ENCODE data around the gene DIAPH3.

The DIAPH3 gene

GRCh38 chr13:60135344-60135743 lies 28.4 kb downstream of the DIAPH3 start:
- Histone ChIP-seq H3K79me2 (ENCODE audit: low read length) (peaks cover 25% of the 10 kb centered on the region), H3K9ac (ENCODE audit: low read length) (no peak overlapping the region), H3K27me3 (ENCODE audit: low read depth, low read length) (no peaks in the 10 kb centered on the region), H4K20me1 (ENCODE audit: insufficient read depth, low read length) (peaks cover 11% of the 10 kb centered on the region; the same call in 1 of the 2 replicates), H3K9me3 (ENCODE audit: insufficient read depth, low read length) (no peaks in the 10 kb centered on the region), H3K27ac (ENCODE audit: low read length) (no peak overlapping the region), H3K36me3 (replicated peaks; ENCODE audit: low read depth, low read length) (peaks cover 4% of the 10 kb centered on the region), H3K4me3 (ENCODE audit: low read length) (no peak overlapping the region), H3K4me2 (ENCODE audit: low read length) (no peak overlapping the region), H3K4me1 (ENCODE audit: low read length) (no peaks in the 10 kb centered on the region), H2AFZ (ENCODE audit: low read depth, low read length) (no peak overlapping the region)
- no peak for TF ChIP-seq CTCF (IDR thresholded peaks at IDR 0.05; ENCODE audit: low read depth, low read length)

GRCh38 chr13:60134376-60134775 lies 29.4 kb downstream of the DIAPH3 start:
- H3K36me3 ChIP-seq (replicated peaks; ENCODE audit: low read depth, low read length): peaks cover 4% of the 10 kb centered on the region
- no peak overlapping the region for H3K27ac ChIP-seq (ENCODE audit: low read length)
- H4K20me1 ChIP-seq (ENCODE audit: insufficient read depth, low read length): peaks cover 5% of the 10 kb centered on the region; the same call in 1 of the 2 replicates
- H3K9ac ChIP-seq (ENCODE audit: low read length): no peak overlapping the region
- no peak overlapping the region for H3K4me2 ChIP-seq (ENCODE audit: low read length)
- peaks cover 19% of the 10 kb centered on the region for H3K79me2 ChIP-seq (ENCODE audit: low read length)
- H2AFZ ChIP-seq (ENCODE audit: low read depth, low read length): no peak overlapping the region
- no peak overlapping the region for H3K4me3 ChIP-seq (ENCODE audit: low read length)
- no peaks in the 10 kb centered on the region for H3K9me3 ChIP-seq (ENCODE audit: insufficient read depth, low read length)
- no peaks in the 10 kb centered on the region for H3K4me1 ChIP-seq (ENCODE audit: low read length)
- H3K27me3 ChIP-seq (ENCODE audit: low read depth, low read length): no peaks in the 10 kb centered on the region
- TF ChIP-seq EZH2phosphoT487 (IDR thresholded peaks at IDR 0.05; ENCODE audit: low read depth): no peak
- no peak for TF ChIP-seq CTCF (IDR thresholded peaks at IDR 0.05; ENCODE audit: low read depth, low read length)

- no peak for TF ChIP-seq CTCF (IDR thresholded peaks at IDR 0.05; ENCODE audit: low read depth, low read length)
- TF ChIP-seq EZH2phosphoT487 (IDR thresholded peaks at IDR 0.05; ENCODE audit: low read depth): no peak
- H3K27ac ChIP-seq (ENCODE audit: low read length): no peak overlapping the region
- H2AFZ ChIP-seq (ENCODE audit: low read depth, low read length): no peak overlapping the region
- no peaks in the 10 kb centered on the region for H3K79me2 ChIP-seq (ENCODE audit: low read length)
- H4K20me1 ChIP-seq (ENCODE audit: insufficient read depth, low read length): no peaks in the 10 kb centered on the region
- no peak overlapping the region for H3K9ac ChIP-seq (ENCODE audit: low read length)
- no peaks in the 10 kb centered on the region for H3K4me1 ChIP-seq (ENCODE audit: low read length)
- no peak overlapping the region for H3K4me2 ChIP-seq (ENCODE audit: low read length)
- peaks cover 3% of the 10 kb centered on the region for H3K36me3 ChIP-seq (replicated peaks; ENCODE audit: low read depth, low read length)
- no peaks in the 10 kb centered on the region for H3K27me3 ChIP-seq (ENCODE audit: low read depth, low read length)
- no peak overlapping the region for H3K4me3 ChIP-seq (ENCODE audit: low read length)
- H3K9me3 ChIP-seq (ENCODE audit: insufficient read depth, low read length): no peaks in the 10 kb centered on the region
Measured at GRCh38 chr13:60121337-60121687, 42.4 kb downstream of the DIAPH3 start.

GRCh38 chr13:60120617-60121336 lies 43.0 kb downstream of the DIAPH3 start:
- H3K4me2 ChIP-seq (ENCODE audit: low read length): no peak overlapping the region
- no peaks in the 10 kb centered on the region for H4K20me1 ChIP-seq (ENCODE audit: insufficient read depth, low read length)
- H3K9me3 ChIP-seq (ENCODE audit: insufficient read depth, low read length): no peaks in the 10 kb centered on the region
- no peak overlapping the region for H2AFZ ChIP-seq (ENCODE audit: low read depth, low read length)
- H3K79me2 ChIP-seq (ENCODE audit: low read length): no peaks in the 10 kb centered on the region
- no peak overlapping the region for H3K4me3 ChIP-seq (ENCODE audit: low read length)
- H3K36me3 ChIP-seq (replicated peaks; ENCODE audit: low read depth, low read length): peaks cover 9% of the 10 kb centered on the region
- no peak overlapping the region for H3K27ac ChIP-seq (ENCODE audit: low read length)
- no peak for TF ChIP-seq EZH2phosphoT487 (IDR thresholded peaks at IDR 0.05; ENCODE audit: low read depth)
- TF ChIP-seq CTCF (IDR thresholded peaks at IDR 0.05; ENCODE audit: low read depth, low read length): no peak
- no peak overlapping the region for H3K9ac ChIP-seq (ENCODE audit: low read length)
- no peaks in the 10 kb centered on the region for H3K4me1 ChIP-seq (ENCODE audit: low read length)
- H3K27me3 ChIP-seq (ENCODE audit: low read depth, low read length): no peaks in the 10 kb centered on the region

Data from OCI-LY3 (cell line).